T-helper 9 cell (primary cell): ENCODE results near the gene GEMIN5.
A peak's percentile ranks its signal among the peaks of the same experiment; 100 is the strongest.
"Not testable (repeated sequence)": the region's sequence is repeated elsewhere in the genome, so short reads cannot be mapped to it uniquely, and the experiment has no call there.

Experiments used
- DNase-seq: peaks from one replicate; pipeline ENCODE4 v3.0.0-alpha.2; 2020

Gene GEMIN5

DNA sequence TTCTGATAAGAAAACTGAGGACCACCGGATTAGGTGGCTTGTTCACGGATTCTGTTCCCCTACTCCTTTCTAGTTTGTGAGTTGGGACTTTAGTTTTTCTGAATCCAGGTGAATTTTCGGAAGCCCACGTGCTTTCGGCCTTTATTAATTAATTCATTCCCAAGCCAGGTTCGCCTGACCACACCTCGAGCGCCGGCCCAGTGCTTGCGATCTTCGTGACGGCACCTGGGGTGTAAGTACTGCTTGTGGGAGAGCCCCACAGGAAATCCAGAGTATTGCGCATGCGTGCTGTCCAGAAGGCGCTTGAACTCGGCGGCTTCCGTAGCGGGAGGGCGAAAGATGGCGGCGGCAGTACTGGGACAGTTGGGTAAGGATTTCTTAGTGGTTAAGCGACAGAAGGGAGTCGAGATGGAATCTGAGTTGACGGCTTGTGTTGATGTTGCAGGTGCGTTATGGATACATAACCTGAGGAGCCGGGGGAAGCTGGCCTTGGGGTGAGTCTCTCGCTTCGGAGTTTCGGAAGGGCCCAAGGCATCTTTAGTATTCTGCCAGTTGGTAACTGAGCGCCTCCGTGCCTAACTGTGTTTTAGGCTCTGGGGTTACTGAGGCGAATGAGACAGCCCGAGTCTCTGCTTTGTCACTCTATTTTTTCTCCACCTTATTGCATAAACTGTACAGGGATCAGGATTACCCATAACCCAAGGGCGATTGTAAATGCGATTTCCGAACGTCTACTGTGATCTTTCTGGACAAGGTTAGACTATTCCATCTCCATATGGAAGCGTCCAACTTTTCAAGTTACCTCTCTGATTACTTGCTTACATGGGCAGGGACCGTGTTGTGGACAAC is 3.0 kb upstream of the GEMIN5 start, which contains the start of gene MRPL22:
Gene MRPL22 (plus strand): TSS at position 302 of the 849 bp plus-strand sequence. CDS start 38 bp downstream, at position 340.
- DNase-seq = peak; percentile 94

DNA sequence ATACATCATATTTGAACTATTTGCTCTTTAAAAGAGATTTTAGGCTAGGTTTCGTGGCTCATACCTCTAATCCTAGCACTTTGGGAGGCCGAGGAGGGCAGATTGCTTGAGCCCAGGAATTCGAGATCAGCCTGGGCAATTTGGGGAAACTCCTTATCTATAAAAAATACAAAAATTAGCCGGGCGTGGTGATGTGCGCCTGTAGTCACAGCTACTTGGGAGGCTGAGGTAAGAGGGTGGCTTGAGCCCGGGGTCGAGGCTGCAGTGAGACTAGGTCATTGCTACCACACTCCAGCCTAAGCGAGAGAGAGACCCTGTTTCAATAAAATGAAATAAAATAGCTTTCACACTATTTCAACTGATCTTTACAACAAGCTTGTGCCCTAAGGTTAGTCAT is 2.4 kb upstream of the GEMIN5 start:
- DNase-seq = no peak

DNA sequence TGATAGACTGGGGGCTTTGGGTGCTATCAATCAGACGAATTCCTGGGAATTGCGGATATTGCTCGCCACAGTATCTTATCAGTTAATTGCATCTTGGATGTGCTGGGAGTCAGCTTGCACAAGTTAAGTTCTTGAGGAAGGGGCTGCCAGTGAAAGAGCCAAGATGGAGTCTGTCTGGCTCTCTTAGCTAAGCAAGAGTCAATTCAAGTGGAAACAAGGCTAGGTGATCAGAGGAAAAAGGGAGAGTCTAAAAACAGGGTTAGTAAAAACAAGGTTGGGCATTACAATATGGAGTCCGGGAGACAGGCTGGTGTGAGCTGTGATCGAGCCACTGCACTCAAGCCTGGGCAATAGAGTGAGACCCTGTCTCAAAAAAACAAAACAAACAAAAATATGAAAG is 1.4 kb upstream of the GEMIN5 start:
- DNase-seq = not testable (repeated sequence)

DNA sequence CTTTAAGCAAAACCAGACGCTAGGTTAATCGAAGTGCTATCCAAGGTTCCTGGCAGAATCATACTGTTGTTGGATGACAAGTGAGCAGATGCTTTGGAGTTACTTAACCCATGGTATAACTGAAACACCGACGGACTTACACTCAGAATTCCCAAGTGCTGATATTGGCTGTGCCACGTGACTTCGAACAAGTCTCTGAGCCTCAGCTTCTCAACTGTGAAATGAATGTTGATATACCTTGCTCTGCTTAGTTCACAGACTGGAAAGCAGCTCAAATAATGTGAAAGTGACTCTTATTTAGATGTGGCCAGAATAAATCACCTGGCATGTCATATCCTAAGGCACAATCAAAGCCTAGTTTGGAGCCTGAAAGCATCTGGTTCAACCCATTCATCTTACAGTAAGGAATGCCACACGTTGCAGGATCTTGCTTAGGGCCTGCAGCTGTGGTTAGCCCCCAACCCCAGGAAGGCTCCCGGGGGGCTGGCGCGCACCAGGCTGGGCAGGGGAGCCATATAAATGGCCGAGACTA is 759 bp downstream of the GEMIN5 start:
- DNase-seq = no peak

DNA sequence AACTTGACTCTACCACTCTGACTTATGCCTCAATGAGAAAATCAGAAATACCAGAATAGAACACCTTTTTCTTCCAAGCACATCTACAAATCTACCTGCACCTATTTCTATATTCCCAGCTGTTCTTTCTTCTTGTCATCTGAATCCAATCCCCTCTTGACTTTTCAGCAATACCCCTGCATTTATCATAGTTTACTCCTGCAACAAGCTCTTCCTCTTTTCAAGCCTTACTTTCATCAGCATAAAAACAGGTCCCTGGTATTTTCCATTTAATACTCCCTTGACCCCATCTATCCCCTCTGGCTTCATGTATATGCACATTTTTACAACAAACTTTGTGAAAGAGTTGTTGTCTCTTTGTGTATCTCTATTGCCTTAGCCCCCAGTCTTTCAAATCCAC is 3.1 kb downstream of the GEMIN5 start:
- no peak for DNase-seq

DNA sequence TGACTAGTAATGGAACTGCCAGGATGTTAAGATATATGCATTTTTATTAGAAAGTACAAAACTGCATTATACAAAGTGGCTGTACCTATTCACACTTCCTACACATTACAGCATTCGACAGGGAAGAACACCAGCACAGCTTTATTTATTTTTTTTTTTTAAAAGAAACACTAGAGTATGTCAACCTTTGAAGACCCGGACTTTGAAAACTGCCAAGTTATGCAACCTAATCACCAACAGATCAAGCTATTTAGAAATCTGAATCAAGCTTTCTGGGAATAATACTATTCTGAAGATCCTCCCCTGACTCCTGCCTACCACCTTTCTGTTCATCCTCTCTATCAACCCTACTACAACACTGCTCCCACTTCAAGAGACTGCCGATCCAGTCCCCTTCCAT is 4.5 kb downstream of the GEMIN5 start:
- no peak for DNase-seq

DNA sequence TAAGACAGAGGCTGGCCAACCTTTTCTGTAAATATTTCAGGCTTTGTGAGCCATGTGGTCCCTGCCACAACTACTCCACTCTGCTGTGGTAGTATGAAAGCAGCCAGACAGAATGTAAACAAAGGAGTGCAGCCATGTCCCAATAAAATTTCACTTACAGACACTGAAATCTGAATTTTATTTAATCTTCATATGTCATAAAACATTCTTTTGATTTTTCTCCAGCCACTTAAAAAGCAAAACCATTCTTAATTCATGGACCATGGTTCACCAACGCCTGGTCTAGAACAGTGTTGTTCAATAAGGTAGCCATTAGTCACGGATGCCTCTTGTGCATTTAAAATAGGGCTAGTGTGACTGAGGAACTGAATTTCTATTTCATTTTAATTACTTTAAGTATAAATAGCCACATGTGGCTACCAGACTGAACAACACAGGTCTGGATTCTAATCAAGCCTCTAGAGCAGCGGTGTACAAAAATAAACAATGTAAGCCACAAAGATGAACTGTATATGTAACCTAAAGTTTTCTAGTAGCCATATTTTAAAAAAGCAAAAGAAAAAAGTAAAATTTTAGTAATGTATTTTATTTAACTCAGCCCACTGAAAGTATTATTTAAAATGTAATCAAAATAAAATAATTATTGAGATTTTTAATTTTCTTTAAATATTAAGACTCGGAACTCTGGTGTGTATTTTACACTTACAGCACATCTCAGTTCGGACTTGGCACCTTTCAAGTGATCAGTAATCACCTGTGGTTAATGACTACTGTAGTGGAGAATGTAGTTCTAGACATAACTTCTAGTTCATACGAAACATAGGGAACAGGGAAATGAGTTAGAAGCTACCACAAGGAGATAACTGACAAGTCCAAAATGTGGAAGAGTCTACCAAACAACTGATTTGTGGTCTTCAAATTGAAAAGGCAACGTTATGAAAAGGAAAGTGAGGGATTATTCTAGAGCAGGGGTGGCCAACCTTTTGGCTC is 14.3 kb downstream of the GEMIN5 start:
- DNase-seq = no peak

DNA sequence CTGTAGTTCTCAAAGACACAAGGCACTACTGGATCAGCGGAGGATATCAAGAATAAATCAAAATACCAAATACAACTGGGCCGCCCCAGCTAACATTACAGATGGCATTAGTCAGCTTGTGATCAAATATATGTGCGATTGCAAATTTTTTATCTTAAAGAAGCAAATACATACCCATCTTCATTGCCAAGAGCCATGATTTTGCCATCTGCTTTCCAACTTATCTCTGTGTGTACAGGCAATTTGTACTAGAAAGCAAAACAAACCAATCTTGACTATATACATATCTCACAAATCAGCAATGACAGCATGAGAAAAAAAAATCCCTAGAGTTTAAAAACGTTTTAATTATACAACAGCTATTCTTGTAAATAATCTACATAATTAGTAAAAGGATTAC is 20.3 kb downstream of the GEMIN5 start:
- DNase-seq = no peak

DNA sequence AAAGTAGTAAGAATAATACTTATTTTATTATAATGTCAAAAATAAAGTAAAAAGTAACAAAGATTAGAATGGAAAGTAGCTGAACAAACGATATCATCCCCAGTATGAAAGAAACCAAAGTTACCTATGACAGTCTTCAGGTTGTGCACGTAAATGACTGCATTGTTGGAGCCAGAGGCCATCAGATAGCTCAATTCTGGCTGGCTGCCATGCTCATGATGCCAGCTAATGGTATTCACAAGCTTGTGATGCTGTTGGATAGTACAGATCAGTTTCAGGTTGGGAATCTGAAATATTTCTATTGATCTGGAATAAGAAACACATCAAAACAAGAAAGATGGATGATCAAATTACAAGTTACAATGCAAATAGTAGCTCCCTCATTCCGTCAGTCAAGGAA is 21.1 kb downstream of the GEMIN5 start:
- no peak for DNase-seq

DNA sequence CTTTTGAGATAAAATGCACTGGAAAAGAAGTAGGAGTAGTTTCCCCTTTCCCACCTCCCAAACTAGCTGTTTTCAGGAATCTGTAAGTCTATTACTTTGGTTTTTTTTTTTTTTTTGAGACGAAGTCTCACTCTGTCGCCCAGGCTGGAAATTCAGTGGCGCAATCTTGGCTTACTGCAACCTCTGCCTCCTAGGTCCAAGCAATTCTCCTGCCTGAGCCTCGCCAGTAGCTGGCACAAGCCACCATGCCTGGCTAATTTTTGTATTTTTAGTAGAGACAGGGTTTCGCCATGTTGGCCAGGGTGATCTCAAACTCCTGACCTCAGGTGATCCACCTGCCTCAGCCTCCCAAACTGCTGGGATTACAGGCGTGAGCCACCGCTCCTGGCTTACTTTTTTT is 32.4 kb downstream of the GEMIN5 start:
- not testable (repeated sequence) for DNase-seq

DNA sequence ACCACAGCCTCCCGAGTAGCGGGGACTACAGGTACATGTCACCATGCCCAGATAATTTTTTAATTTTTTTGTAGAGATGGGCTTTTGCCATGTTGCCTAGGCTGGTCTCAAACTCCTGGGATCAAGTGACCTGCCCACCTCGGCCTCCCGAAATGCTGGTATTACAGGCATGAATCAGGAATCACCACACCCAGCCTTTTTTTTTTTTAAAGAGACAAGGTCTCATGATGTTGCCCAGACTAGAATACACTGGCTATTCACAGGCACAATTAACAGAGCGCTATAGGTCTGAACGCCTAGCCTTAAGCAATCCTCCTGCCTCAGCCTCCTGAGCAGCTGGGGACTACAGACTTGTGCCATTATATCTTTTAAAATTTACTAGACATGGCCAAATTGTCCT is 36.1 kb downstream of the GEMIN5 start:
- no peak for DNase-seq

DNA sequence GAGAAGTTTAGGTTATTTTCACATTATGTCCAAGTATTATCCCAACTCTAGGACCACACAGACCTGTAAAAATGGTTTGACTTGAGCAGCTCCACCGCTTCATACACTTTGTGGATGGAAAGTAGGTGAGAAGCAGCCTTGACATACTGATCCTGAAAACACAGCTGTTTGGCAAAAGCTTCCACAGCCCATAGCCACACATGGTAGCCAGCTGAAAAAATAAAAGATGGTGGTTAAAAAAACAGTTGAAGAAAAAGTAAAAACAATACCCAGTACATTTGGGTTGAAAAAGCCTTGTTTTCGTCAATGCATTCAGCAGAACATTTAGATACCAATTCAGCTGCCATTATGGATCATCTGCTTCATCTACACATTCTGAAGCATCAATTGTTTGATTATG is 36.7 kb downstream of the GEMIN5 start:
- DNase-seq = no peak

DNA sequence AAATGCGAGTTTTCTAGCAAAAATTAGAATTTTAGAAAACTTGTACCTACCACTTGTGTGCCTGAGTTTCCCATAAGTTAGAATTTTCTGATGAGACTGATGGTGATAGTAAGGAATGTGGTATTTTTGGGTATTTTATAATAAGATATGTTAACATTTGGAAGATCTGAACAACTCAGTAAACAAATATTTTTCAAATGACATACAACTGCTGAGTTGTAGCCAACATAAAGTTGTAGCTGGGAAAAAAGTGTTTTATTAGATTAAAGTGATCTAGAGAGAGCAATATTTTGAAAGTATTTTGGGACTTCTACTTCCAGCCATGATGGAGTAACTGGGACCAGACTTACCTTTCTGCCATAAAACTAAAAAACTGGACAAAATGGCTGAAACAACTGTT is 37.9 kb downstream of the GEMIN5 start:
- DNase-seq = no peak

DNA sequence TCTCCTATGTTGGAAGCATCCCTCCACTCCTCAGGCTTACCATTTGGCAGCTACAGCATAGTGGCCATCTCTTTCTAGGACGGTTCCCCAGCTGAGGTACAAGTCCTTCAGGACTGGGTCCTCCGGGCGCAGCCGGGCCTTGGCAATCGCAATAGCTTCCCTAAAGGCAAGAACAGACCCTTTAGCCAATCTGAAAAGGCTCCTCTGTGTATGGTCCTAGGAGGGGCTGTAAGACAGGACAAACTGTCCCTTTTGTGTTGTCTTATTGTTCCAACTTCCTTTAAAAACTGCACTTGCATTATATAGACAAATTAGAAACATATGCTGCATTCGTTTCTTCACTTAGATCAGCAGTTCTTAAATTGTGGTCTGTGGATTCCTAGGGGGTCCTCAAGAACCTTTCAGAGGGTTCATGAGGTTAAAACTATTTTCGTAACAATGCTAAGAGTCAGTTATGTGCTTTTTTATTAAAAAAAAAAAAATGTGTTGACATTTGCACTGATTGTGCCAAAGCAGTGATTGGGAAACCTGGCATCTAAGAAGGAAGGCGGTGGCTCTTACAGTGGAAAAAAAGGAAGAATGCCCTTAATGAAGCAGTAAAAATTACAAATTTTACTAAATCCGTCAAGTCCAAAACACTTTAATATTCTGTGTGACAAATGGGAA is 38.7 kb downstream of the GEMIN5 start:
- DNase-seq = no peak

DNA sequence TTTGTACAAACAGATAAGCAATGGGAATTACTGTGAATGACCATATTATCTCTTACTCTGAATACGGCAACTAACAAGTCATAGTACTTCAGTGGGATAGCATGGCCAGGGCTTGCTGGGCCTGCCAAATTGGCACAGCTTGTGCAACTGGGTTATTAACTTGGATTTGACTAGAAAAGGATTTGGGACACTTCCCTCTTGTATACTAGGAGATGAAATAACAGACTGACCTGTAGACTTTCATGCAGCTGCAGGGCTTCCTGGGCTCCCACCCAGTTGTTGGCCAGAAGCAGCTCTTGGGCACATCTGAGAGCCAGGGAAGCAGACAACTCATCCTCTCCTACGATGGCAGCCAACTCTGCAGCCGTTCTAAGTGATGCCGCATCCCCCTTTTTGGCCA is 39.8 kb downstream of the GEMIN5 start:
- no peak for DNase-seq

DNA sequence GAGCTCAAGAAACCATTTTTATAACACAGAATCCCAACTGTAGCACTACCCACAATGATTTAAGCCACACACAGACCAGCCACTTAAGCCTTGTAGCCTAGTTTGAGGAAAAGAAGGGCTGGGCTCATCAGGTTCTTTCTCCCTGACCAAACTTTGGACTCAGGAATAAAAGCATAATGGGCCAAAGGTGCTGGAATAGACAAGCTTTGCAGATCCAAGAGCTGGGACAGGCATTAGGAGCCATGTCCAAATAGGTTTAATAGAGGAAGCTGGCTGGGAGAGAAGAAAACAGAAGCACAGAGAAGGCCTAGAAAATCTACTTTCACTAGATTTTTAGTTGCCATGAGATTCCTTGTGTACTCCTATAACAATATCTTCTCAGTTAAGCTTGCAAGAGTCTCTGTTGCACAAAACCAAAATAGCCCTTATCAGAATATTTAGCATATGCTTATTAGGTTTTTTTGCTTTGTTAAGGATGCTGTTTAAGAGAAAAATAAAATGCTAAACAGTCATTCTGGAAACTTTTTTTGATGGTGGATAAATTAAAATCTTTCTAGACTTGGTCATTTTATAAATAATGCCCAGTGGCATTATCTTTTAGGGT is 41.3 kb downstream of the GEMIN5 start:
- no peak for DNase-seq

DNA sequence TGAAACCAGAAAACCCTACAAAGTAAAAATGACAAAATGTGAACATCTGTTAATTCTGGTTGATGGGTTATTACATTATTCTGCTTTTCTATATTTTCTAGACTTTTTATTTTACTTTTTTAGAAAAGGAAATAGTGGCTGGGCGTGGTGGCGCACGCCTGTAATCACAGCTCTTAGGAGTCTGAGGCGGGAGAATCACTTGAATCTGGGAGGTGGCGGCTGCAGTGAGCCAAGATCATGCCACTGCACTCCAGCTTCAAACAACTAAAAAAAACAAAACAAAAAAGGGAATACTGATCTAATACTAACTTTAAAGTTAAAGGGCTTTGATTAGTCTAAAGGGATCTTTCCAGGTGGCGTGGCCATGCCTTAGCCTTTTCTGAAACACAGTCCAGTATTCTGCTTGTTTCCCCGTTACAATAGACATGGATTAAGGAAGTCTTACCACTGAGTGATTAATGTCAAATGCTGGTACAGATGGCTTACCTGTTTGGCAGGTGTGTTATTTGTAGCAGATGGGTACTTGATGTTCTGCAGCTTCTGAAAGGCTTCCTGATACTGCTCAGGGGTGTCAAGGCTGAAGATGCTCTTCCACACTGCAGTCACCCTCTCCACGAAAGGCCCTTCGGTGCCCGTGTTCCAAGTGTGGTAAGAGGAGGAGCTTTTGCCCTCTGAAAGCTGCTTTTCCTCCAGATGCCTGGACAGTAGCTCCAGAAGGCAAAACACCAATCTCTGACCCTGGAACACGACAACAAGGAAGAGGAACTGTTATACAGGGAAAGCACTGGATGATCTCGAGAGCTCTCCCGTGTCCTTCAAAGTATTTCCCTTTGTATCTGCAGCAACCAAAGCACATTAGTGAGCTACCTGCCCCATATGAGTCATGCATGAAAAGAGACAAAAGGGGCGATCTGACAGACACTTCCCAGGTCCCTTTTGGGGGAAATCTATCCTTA is 42.1 kb downstream of the GEMIN5 start:
- DNase-seq = no peak

DNA sequence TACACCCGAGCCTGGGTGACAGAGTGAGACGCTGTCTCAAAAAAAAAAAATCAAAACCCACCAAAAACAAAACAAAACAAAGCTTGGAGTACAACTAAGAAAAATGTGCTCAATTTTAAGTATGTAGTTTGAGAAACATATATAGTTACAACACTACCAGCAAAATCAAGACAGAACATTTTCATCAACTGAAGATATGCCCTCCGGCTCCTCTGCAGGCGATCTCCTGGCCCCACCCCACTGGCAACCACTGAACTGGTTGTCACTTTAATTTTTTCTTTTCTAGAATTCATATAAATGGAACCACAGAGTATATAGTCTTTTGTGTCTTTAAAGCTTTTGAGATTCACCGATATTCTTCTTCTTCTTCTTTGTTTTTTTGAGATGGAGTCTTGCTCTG is 44.6 kb downstream of the GEMIN5 start:
- no peak for DNase-seq

DNA sequence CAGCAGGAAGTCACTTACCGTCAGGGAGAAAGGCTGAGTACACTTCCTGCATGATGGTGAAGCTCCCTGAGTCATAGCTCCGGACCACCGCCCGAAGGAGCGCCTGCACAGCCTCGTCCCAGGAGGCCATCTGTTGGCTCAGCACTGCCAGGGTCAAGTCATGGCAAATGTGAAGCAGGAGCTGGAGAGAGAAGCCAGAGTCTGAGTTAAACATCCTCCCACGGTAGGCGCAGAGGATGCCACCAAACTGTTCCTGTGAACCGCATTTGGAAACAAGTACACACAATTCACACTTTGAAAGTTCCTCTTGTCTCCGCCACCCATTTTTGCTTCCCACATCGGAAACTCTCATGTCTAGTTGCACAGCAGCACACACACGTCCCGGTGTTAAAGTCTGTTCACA is 45.6 kb downstream of the GEMIN5 start:
- no peak for DNase-seq

DNA sequence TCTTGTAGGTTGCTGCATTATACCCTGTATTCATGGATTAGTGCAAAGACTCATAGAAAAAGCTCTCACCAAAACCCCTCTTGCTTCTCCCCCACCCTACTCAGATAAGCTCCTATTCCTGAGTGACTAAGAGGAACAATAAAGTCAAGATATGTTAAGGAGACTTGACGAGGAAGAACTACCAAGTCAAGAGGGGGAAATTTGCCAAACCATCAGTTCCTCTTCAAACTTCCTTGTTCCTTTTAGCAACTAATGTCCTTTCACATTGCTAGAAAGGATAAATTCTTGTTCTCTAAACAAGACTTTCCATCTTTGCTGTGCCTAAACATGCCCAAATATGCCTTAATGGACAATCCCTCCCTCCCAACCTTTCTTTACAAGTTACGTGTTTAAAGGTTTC is 52.6 kb downstream of the GEMIN5 start:
- DNase-seq = no peak

DNA sequence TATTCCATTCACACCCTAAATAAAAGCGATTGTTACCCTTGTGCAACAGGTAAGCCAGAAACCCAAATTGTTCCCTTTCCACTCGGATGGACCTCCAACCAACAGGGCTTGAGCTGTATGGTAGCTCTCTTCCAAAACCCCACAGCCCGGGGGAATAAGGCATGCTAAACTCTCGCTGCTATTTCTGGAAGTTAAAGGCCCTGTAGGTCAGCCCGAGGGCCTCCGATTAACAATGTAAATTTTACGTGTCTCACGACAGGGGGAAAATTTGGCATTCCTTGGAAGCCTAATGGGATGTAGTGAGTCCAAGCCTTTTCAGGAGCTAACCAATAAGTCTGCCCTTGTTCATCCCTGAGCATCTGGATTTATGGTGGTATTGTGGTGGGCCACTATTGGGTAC is 53.6 kb downstream of the GEMIN5 start:
- no peak for DNase-seq
